GM15510 (cell line): Measurements from ENCODE around the gene APPL2.

Experiments used
- POLR2A ChIP-seq: IDR thresholded peaks from 3 replicates; pipeline ENCODE4 v1.6.1; 2011; ENCODE audit warnings: borderline replicate concordance; ENCODE audit not compliant: insufficient read length; ENCODE audit errors: extremely low read depth

The APPL2 gene

GRCh38 chr12:105228966-105229365, 7.0 kb downstream of the APPL2 start:
- no peak for TF ChIP-seq POLR2A

GRCh38 chr12:105228494-105228893, 7.5 kb downstream of the APPL2 start:
- TF ChIP-seq POLR2A, result no peak

GRCh38 chr12:105227879-105228278, 8.1 kb downstream of the APPL2 start:
- no peak for TF ChIP-seq POLR2A

- no peak for TF ChIP-seq POLR2A
Measured at GRCh38 chr12:105226219-105226618, 9.8 kb downstream of the APPL2 start.

- no peak for TF ChIP-seq POLR2A
Measured at GRCh38 chr12:105225505-105226015, 10.4 kb downstream of the APPL2 start.

- TF ChIP-seq POLR2A, result no peak
Measured at GRCh38 chr12:105224399-105224798, 11.6 kb downstream of the APPL2 start.

GRCh38 chr12:105223884-105224283, 12.1 kb downstream of the APPL2 start:
- TF ChIP-seq POLR2A, result no peak

- no peak for TF ChIP-seq POLR2A
Measured at GRCh38 chr12:105223352-105223845, 12.6 kb downstream of the APPL2 start.

- TF ChIP-seq POLR2A, result no peak
Measured at GRCh38 chr12:105222726-105223351, 13.1 kb downstream of the APPL2 start.

- TF ChIP-seq POLR2A, result no peak
Measured at GRCh38 chr12:105222284-105222655, 13.7 kb downstream of the APPL2 start.

GRCh38 chr12:105221583-105222283, 14.2 kb downstream of the APPL2 start:
- no peak for TF ChIP-seq POLR2A

GRCh38 chr12:105220929-105221290, 15.1 kb downstream of the APPL2 start:
- TF ChIP-seq POLR2A, result no peak

- TF ChIP-seq POLR2A, result no peak
Measured at GRCh38 chr12:105220150-105220928, 15.6 kb downstream of the APPL2 start.

GRCh38 chr12:105219261-105220028, 16.5 kb downstream of the APPL2 start:
- no peak for TF ChIP-seq POLR2A
